Measurements from ENCODE around the gene BLM. TPM values are rescaled to one million over a fixed set of nuclear protein-coding genes. Genes with fewer than 3 reads are reported as not detected.

The BLM gene
- total RNA-seq, 1 experiment from 2014 or later, result 41.3 TPM

DNA sequence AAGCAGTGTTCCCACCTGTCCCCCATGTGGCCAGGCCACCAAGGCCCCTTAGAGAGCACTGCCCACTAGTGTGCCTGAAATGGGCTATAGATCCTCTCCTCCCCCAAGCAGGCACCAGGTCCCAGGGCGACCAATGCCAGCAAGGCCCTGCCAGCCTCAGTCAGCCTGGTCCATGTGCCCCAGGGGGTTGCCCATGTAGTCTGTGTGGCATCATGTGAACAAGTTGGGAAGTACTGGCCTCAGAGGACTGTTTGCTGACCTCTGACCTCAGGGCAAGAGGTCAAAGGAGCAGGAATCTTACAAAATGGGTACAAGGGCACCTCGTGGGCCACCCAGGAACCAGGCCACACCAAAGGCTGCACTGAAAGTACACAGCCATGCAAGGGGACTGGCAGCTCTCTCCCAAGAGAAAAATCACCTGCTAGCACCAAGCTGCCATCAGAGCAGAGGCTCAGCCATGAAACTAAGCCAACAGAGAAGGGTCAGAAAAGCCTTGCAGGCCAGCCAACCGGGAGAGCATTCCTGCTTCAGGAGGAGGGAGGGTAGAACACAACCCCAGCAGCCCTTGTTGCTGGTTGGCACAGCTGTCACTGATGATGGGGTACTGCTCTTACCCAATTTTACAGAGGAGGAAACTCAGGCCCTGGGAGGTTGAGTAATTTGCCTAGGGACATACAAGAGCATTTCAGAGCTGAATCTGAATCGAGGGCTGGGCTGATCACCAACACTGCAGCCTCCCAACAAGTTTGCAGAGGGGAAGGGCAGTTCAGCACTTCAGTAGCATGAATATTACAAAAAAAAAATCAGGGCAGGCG is 146.0 kb downstream of the BLM start:
- TF ChIP-seq, protein P1, sequence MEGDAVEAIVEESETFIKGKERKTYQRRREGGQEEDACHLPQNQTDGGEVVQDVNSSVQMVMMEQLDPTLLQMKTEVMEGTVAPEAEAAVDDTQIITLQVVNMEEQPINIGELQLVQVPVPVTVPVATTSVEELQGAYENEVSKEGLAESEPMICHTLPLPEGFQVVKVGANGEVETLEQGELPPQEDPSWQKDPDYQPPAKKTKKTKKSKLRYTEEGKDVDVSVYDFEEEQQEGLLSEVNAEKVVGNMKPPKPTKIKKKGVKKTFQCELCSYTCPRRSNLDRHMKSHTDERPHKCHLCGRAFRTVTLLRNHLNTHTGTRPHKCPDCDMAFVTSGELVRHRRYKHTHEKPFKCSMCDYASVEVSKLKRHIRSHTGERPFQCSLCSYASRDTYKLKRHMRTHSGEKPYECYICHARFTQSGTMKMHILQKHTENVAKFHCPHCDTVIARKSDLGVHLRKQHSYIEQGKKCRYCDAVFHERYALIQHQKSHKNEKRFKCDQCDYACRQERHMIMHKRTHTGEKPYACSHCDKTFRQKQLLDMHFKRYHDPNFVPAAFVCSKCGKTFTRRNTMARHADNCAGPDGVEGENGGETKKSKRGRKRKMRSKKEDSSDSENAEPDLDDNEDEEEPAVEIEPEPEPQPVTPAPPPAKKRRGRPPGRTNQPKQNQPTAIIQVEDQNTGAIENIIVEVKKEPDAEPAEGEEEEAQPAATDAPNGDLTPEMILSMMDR (conservative IDR thresholded peaks at IDR 0.05), result no peak
- H3K27ac ChIP-seq (ENCODE audit: insufficient read length, low read depth, low read length), result no peak overlapping the region
- Mint-ChIP-seq H3K36me3 (ENCODE audit: insufficient read depth in 1 of 3, low read depth in 3 of 3) (no peaks in the 10 kb centered on the region), H3K4me3 (no peak overlapping the region), H3K4me1 (peaks cover 14 to 20% of the 10 kb centered on the region in 2 experiments), H3K27ac (peak overlapping the region in 2 of 3 experiments; percentile 46 to 59; a peak in 3 of 7 replicates), H3K27me3 (ENCODE audit: low read depth) (no peaks in the 10 kb centered on the region), H3K9me3 (no peaks in the 10 kb centered on the region; a peak in 1 of 5 replicates)
- H3K27me3 ChIP-seq (ENCODE audit: insufficient read depth, low read length), result no peaks in the 10 kb centered on the region
- H2AFZ ChIP-seq (ENCODE audit: low read length), result no peak overlapping the region
- no peak overlapping the region for H2BK20ac ChIP-seq (ENCODE audit: low read depth, low read length, poor library complexity, severe bottlenecking)
- no peak overlapping the region for H4K5ac ChIP-seq (ENCODE audit: insufficient read length, low read depth, low read length)
- no CpG with 5 or more reads among the region's 5 CpGs for WGBS (ENCODE audit: extremely low coverage, insufficient read length, low lambda C conversion rate)
- H3K23ac ChIP-seq (ENCODE audit: insufficient read length, low read depth, low read length), result no peak overlapping the region
- no peak overlapping the region for H2BK5ac ChIP-seq (ENCODE audit: insufficient read length, low read length)
- H3T11ph ChIP-seq (ENCODE audit: low read length), result no peak overlapping the region
- H3K56ac ChIP-seq (ENCODE audit: insufficient read length, low read depth, low read length), result no peak overlapping the region
- no peaks in the 10 kb centered on the region for H3K79me2 ChIP-seq (ENCODE audit: insufficient read depth, low read length)
- DNase-seq, result peak; percentile 19
- no peak overlapping the region for H4K91ac ChIP-seq (ENCODE audit: insufficient read length, low read depth, low read length)
- H3K9me3 ChIP-seq (ENCODE audit: control insufficient read depth, low read depth, low read length), result no peaks in the 10 kb centered on the region
- no peak overlapping the region for H4K8ac ChIP-seq (replicated peaks; ENCODE audit: insufficient read length, low read depth, low read length)
- H3K23me2 ChIP-seq (ENCODE audit: insufficient read length, low read depth, low read length, poor library complexity, severe bottlenecking), result no peaks in the 10 kb centered on the region
- no peak overlapping the region for H2AK5ac ChIP-seq (ENCODE audit: insufficient read length, low read length)
- H3K14ac ChIP-seq (ENCODE audit: insufficient read depth, low read length), result no peak overlapping the region
- H2BK120ac ChIP-seq (ENCODE audit: low read depth, low read length, poor library complexity, severe bottlenecking), result no peak overlapping the region
- no peak overlapping the region for H2BK15ac ChIP-seq (ENCODE audit: low read depth, low read length)
- no peak overlapping the region for H3K18ac ChIP-seq (ENCODE audit: insufficient read length, low read depth, low read length)
- no peaks in the 10 kb centered on the region for H3K79me1 ChIP-seq (ENCODE audit: insufficient read depth, low read depth, low read length, poor library complexity, severe bottlenecking)
- H3K4me1 ChIP-seq (ENCODE audit: insufficient read depth, low read length), result peaks cover 2% of the 10 kb centered on the region; the same call in 1 of the 2 replicates
- no peak overlapping the region for H2BK12ac ChIP-seq (ENCODE audit: insufficient read length, low read depth, low read length)
- no peak overlapping the region for H3K4ac ChIP-seq (ENCODE audit: low read depth, low read length)
- H3K9ac ChIP-seq (ENCODE audit: extremely low read depth, insufficient read length, low read length), result no peak overlapping the region
- no peaks in the 10 kb centered on the region for H4K20me1 ChIP-seq (ENCODE audit: control insufficient read depth, insufficient read depth, insufficient read length)
- H3K4me2 ChIP-seq (ENCODE audit: insufficient read depth, insufficient read length, low read length), result no peak overlapping the region

Data from H9 (cell line).